ENCODE data around the gene LGALS12.
"Not testable (repeated sequence)": the region's sequence is repeated elsewhere in the genome, so short reads cannot be mapped to it uniquely, and the experiment has no call there.

Gene LGALS12

DNA sequence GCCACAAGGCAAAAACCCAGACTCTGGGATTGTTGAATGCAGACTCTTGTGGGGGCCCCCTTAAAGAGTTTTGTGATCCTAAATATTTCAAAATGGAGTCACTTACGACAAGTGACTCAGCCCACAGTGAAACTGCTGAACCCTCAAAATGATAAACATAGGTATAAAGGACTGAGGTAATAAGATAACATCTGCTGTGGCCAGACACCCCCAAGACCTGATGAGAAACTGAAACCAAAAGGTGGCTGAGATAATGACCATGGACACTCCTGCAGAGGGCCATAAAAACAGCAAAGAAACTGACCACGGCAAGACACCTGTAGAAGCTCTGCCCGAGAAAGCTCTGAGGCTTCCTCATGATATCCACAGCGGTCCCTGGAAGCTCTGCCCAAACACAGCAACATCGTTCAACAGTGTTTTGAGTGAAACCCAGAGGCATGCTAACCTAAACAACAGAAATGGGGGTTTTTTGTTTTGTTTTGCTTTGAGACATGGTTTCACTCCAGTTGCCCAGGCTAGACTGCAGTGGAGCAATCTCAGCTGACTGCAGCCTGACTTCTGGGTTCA, 29.1 kb downstream of the LGALS12 start:
- no peak for DNase-seq

DNA sequence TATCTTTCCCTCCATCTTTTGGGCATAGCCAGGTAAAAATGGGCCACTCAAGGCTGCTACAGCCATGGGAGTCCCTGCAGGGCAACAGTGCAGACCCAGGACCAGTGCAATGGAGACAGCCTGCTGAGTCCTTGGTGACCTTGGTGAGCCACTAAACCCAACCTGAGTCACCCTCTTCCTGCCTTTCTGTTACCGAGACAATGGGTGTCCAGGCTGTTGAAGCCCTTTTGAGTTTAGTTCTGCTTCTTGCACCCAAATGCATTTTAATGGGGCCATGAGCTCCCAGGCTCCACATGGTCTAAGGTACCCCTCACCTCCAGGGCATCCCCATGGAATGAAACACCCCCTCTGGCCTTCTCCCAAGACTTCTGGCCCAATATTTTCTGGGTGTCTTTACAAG, 29.9 kb downstream of the LGALS12 start:
- no peak for DNase-seq

DNA sequence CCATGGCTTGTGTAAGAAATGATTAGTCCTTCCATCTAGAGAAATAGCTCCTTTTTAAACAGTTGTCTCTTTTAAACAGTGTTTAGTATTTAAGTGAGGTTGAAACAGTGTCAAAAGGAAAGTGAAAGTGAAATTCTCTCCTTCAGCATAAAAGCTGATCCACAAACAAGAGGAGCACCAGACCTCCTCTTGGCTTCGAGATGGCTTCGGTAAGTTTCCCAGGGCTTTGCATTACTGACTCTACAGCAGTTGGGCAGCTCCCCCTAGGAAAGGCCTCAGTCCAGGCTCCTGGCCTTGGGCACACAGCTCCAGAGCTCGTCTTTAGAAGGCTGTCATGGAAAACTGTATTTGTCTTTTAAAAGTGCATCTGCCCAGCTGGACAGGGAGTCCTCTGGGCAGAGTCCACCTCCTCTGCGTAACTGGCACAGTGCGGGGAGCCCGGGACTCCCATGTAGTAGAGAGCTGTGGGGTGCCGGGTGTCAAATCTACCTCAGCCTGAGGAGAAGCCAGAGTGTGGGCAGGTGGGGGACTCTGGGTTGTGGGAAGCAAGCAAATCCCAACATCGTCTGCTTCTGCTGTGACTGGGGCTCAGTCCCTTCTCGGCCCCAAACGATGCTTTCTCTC, 30.9 kb downstream of the LGALS12 start, which contains the start of gene PLAAT4:
Gene PLAAT4, plus strand, starts transcription at position 140 of the 624 bp plus-strand sequence. Its CDS starts 61 bp downstream, at position 201.
- peak in 1 of 4 experiments; percentile 26 for DNase-seq

DNA sequence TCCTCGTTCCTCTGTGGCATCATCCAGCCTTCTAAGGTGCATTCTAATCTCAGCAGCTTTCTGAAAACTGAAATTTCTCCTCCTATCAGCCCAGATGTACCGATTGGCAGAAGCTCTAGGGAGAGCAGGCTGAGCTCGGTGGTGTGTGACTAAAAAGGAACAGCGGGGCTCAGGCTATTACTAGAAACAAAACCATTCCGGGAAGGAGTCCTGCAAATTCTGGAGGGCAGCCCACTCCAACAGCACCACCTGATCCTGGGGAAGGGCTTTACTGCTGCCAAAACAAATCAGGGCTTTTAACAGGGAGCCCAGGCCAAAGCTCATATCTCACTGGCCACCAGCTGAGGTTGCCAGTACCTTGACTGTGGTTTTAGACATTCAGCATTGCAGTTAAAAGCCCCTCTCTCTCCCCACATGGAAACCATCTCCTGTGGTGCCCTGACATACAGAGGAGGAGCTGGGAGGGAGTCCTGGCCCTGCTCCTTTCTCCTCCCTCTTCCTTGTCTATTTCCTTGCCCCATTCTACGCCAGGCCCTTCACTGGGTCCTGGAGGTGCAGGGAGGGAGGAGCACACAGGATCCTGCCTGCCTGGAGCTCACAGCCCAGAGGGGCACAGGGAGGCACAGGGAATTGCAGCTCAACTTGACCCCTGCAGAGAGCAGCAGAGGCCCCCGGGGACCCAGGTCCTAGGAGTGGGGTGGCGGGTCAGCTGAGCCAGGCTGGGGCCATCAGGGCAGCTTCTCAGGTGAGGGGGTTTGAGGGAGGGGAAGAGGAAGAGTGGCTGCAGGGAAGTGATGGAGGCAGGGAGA, 31.6 kb downstream of the LGALS12 start:
- DNase-seq: no peak

DNA sequence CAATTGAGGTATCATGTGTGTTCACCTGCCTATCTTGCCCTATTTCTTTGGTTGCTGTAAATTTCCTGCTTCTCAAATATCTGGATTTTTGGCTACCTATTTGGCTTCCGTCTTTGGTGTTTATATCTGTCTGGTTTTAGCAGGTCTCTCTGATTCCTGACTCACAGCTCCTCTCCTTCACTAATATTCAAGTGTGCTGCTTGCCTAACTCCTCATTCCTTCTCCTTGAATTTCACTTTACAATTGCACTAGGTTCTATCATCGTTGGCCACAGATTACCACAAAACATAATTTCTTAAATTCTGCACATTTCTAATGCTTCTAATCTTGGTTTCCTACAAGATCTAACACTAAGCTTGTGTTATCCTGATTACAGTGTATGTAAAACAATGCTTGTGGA, 36.6 kb downstream of the LGALS12 start:
- DNase-seq: not testable (repeated sequence)

DNA sequence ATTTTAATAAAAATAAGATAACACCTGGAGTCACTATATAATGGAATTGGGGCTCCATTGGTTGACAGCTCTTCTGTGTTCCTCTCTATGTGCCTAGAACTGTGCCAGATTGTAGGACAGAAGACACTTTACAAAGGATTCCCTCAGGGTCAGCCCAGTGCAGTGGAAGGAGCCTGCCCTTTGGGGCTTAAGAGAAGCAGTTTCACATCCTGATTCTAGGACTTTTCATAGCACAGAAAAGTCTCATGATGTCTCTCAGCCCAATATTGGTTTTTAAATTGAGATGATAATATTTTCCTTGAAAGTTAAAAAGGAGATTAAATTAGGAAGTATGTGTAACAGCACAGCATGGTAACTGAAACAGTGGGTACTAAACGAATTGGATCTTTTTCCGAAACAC, 37.8 kb downstream of the LGALS12 start:
- no peak for DNase-seq

DNA sequence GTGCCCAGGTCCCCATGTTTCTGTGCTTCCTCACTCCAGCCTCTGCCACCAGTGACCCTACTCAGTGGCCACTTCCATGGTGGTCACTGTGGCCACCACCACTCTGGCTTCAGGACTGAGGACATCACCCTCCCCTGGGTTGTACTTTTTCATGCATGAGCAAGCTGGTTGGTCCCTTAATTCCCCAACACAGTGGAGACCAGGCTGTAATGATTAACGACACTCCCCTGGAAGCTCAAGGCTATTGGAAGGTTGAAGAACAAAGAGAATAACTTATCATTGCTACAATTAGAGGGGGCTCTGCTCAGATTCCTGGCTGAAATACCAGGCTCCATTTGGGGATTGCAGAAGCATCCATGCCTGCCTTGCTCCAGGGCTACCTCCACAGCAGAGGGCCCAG, 41.2 kb downstream of the LGALS12 start:
- no peak for DNase-seq

DNA sequence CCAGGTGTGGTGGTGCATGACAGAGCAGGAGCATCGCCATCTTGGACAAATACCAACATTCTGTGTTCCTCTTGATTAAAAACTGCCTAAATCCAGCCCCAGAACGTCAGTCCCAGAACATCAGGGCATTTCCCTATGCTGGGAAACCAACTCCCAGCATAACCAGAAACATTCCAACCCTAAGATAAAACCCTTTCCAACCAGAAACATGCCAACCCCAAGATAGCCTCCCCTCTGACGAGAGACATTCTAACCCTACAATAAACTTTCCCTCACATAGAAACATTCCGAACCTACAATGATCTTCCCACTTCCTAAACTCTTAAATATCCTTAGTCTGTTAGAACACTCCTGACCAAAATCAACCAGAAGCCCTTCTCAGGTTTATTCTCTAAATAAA, 42.3 kb downstream of the LGALS12 start:
- no peak for DNase-seq

DNA sequence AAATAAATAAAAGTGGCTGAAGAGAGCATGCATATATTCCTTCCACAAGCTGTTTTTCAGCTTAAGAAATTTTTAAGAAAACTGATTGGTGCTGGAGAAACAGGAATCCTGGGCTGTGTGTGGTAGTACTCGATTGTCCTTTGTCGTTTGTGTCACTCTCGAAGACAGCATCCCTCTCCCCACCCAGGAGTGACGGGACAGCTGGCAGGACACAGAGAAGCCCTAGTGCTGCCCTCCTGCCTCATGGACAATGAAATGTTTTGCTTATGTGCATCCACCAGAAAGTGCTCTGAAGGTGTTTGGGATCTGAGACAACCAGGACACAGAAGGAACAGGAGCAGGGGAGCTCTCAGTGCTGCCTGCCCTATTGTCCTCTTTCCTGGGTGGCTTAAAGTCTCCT, 43.5 kb downstream of the LGALS12 start:
- DNase-seq: no peak

DNA sequence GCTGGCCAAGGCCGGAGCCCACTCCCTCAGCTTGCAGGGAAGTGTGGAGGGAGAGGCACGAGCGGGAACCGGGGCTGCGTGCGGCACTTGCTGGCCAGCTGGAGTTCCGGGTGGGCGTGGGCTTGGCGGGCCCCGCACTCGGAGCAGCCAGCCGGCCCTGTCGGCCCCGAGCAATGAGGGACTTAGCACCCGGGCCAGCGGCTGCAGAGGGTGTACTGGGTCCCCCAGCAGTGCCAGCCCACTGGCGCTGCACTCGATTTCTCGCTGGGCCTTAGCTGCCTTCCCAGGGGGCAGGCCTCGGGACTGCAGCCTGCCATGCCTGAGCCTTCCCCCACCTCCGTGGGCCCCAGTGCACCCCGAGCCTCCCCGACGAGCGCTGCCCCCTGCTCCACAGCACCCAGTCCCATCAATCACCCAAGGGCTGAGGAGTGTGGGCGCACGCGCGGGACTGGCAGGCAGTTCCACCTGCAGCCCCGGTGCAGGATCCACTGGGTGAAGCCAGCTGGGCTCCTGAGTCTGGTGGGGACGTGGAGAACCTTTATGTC, 44.3 kb downstream of the LGALS12 start:
- DNase-seq: not testable (repeated sequence)

DNA sequence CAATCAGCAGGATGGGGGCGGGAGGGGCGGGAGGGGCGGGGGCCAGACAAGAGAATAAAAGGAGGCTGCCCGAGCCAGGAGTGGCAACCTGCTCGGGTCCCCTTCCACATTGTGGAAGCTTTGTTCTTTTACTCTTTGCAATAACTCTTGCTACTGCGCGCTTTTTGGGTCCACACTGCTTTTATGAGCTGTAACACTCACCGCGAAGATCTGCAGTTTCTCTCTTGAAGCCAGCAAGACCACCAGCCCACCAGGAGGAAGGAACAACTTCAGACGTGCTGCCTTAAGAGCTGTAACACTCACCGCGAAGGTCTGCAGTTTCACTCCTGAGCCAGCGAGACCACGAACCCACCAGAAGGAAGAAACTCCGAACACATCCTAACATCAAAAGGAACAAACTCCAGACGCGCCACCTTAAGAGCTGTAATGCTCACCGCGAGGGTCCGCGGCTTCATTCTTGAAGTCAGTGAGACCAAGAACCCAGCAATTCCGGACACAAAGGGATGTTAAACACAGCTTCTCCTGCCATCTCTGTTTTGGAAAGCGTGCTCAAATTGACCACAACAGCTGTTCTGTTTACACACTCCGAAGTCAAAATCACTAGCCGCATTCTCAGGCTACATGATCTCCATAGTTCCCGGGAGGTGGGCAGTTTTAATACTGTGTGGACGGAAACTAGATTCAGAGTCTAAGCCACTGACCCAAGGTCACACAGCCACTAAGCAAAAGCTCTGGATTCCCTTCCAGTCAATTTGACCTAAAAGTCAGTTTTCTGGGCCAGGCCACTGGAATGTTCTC, 45.4 kb downstream of the LGALS12 start:
- no peak for DNase-seq

DNA sequence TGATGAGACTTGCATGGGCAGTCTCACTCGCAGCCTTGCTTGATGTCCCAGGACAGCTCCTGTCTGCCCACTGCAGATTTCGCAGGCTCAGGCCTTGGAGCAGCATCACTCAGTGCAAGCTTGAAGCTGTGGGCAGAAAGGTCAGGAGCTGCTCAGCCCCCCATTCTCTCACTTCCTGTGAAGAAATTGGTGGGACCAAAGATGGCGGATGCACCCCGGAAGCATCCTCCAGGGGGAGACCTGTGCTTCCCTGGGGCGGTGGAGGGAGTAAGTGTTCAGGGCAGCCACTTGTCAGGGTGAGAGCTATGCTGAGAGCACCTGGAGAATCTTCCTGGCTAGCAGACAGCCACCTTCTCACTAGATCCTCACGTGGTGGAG, 46.0 kb downstream of the LGALS12 start:
- DNase-seq: no peak

DNA sequence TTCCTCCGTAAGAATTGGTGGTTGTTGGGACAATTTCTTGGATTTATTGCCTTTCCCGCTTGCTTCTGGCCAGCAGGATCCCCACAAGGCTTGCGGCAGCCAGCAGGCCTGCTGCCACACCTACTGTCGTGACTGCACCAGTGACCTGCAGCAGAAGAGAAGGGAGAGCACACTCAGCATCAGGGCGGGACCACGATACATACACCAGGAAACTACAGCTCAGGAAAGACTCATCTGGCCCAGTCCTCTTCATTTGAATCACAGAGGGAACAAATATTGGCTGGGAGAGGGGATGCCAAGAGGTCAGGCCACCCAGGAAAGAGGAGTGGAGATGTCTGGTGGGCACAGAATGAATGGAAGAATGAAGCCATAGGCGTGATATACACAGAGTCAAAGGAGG, 47.0 kb downstream of the LGALS12 start:
- DNase-seq: no peak

DNA sequence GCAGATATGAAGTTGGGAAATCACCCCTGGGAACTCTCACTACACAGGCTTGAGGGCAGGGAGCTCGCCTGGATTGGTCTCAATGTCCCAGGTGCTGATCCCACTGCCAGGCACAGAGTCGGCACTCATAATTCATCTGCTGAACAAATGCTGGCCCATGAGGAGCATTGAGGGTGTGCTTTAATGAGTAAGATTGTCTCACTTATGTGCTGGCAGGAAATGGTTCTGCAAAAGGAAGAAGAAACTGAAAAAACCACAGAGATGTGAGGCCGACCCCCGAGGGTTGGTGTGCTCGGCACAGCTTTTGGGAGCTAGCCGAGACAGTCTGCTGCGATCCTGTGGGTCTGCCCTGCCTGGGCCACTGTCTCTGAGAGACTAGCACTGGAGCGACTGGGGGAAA, 47.9 kb downstream of the LGALS12 start:
- DNase-seq: peak in 2 of 4 experiments; percentile 39 to 40

DNA sequence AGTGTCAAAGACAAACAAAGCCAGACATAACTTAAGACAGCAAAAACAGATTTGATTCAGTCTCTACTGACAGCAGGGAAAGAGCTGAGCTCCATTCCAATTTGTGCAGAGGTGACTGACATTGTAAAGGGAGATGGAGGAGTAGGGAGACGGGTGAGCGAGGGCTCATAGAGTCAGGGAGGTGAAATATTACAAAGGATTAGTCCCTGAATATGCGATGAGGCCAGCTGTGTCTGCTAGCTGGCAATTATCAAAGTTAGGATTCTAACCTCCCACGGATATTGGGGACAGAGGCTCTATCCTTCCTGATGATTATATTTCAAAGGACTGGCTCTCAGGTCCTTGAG, 49.0 kb downstream of the LGALS12 start:
- no peak for DNase-seq

DNA sequence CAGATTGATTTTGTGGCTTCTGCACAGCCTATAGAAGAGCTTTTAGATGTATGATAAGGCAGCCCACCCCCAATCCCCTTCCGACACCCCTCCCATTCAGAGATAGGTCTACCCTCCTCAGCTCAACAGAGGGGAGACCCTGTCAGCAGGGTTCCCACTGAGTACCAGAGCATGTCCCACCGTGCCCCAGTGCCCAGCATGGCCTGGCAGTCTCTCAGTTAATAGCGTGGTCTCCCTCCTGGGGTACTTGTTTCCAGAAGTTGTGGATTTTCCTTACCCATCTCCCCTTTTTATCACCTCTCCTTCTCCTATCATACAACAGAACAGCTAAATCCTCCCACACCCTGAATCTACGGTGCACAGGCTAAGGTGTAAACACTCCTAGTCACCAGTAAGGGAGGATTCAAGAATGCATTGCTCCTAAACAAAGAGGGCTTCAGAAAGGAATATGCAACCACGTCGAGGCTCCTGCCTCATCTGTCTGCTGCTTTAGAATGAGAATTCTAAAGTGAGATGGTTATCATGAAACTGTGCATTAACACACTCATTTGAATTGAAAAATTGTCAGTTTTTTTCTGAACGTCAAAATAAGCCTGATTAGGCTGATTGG, 50.6 kb downstream of the LGALS12 start:
- DNase-seq: no peak

DNA sequence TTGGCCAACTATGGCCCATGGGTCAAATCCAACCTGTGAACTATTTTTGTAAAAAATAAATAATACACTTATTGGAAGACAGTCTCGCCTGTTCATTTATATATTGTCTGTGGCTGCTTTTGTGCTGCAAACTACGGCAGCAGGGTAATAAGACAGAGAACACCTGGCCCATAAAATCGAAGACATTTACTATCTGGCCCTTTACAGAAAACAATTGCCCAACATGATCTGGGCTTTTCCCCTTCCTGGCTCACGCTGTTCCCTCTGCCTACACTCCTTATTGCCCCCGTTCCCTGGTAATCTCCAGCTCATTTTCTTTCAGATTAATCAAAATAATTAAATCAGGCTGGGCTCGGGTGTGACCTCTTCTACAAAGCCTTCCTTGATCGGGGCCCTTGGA, 51.7 kb downstream of the LGALS12 start:
- DNase-seq: no peak

DNA sequence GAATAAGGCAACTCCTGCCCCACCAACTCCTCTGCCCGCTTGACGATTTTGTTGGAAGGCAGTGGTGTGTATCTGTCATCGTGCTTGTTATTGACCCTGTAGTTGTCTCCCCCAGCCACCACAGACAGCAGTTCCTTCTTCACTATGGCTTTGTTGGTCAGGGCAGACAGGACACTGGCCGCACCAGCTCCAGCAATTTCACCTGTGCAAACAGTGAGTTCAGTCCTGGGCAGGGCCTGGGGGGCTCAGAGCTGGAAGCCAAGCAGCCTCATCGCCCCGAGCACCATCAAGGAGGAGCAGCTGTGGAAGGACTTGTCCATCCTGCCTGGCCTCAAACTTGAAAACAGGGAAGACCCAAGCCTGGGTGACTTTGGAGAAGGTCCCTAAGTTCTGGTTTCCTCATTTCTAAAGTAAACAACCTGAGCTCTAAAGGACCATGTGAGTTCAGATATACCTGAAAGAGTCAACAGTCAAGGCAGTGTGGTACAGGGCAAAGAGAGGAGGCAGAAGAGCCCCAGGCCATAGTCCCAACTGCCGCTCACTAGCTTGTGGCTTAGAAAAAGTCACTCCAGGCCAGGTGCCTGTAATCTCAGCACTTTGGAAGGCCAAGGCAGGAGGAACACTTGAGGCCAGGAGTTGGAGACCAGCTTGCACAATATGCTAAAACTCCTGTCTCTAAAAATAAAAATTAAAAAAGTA, 52.7 kb downstream of the LGALS12 start:
- DNase-seq: no peak

DNA sequence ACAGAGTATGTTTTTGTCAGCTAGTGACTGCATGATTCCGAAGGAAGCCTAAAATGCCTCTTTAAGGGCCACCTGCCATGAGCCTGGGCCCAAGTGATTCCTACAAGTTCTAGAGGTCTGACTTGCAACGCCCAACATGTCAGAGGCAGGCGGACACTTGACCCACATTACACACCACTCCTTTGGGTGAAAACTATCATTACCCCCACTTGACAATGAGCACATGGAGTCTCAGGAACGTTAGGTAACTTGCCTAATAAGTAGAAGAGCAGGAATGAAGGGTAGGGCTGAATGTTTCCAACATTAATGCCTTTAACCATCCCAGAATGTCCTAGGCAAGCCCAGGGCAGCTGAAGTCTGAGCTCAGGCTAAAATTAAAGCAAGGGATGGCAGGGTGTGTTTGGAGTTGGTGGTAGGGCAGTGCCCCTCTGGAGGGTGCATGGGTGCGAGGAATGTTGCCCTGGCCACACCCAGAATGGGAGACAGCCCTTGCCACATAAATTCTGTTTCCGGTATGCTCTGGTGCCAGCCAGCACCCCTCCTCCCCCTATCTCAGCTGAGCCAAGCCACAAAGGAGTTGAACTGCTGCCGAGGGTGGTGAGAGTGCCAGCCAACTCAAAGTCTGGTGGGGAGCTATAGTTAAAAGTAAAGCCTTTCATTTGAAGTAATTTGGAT, 54.8 kb downstream of the LGALS12 start:
- DNase-seq: peak in 1 of 4 experiments; percentile 38

DNA sequence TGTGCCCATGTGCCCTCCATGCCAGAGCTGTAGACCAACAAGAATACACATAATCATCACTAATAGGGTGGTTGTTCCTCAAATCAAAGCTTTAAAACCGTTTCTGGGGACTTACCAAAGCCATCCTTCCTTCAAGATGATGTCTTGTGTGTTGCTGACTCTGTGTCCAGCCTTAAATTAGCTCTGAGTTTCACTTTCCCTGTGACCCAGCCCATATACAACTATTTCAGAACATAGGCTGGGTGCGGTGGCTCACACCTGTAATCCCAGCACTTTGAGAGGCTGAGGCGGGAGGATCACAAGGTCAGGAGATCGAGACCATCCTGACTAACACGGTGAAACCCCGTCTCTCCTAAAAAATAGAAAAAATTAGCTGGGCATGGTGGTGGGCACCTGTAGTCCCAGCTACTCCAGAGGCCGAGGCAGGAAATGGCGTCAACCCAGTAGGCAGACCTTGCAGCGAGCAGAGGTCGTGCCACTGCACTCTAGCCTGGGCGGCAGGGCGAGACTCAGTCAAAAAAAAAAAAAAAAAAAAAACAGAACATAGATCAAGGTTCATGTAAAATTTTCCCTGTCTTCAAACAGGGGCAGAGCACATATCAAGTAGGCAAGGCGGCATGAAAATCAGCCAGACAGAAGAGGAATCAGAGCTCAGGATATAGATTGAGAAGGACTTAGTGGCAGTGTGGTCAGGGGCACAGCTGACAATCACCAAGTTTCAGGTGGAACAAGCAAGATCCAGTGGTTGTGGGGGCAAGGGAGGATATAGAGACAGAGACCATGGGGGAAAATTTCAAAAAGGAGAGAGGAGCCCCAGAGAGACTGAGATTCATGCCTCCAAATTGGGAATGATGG, 57.5 kb downstream of the LGALS12 start, which contains the start of gene PLAAT2:
Gene PLAAT2, minus strand, starts transcription at position 179 of the 855 bp plus-strand sequence. Its CDS starts 55 bp downstream, at position 124.
- DNase-seq: no peak

All from activated naive CD4-positive, alpha-beta T cell (primary cell).